Gastroesophageal sphincter (tissue), 4 donors: ENCODE results near the gene GFOD2. TPM values are rescaled to one million over a fixed set of nuclear protein-coding genes. Genes with fewer than 3 reads are reported as not detected.
"Not testable (repeated sequence)": the region's sequence is repeated elsewhere in the genome, so short reads cannot be mapped to it uniquely, and the experiment has no call there.

Experiments used
- ATAC-seq: fragments of 150-250 bp; one replicate; pipeline ENCODE4 v1.9.1; 2016; ENCODE audit warnings: mild to moderate bottlenecking, moderate library complexity
- H3K27ac ChIP-seq, 4 donors: fragments of 200-600 bp; sonication (generic) in 3 of 4; 1 replicate in 3 of 4; 2 replicates in 1 of 4; pipeline ENCODE4 v1.5.1; 2016 to 2019
- H3K27me3 ChIP-seq: fragments of 200-600 bp; sonication (generic); one replicate; pipeline ENCODE4 v1.5.1; 2019
- H3K36me3 ChIP-seq, 2 donors: fragments of 200-600 bp; sonication (generic); one replicate each; pipeline ENCODE4 v1.5.1; 2019; ENCODE audit warnings: control low read depth in 1 of 2
- H3K4me1 ChIP-seq, 3 donors: fragments of 200-600 bp; sonication (generic); 1 replicate in 2 of 3; 2 replicates in 1 of 3; pipeline ENCODE4 v1.5.1; 2016 to 2019; ENCODE audit warnings: control low read depth in 2 of 3
- H3K4me3 ChIP-seq, 2 donors: fragments of 200-600 bp; sonication (generic); one replicate each; pipeline ENCODE4 v1.5.1; 2019; ENCODE audit warnings: mild to moderate bottlenecking in 1 of 2, moderate library complexity in 1 of 2
- H3K9me3 ChIP-seq, 3 donors: fragments of 200-600 bp; sonication (generic); one replicate each; pipeline ENCODE4 v1.5.1; 2017 to 2019; ENCODE audit warnings: control low read depth in 2 of 3
- CTCF ChIP-seq, 4 experiments: fragments of 200-600 bp in 2 of 4; fragments of 450-650 bp in 2 of 4; sonication (generic) in 1 of 4; IDR thresholded peaks; one replicate each; pipeline ENCODE4 v1.5.1; 2017 to 2019; ENCODE audit warnings: antibody characterized with exemption in 4 of 4, mild to moderate bottlenecking in 2 of 4, moderate library complexity in 2 of 4
- EP300 ChIP-seq: sonication (generic); formaldehyde crosslinking; IDR thresholded peaks from one replicate; pipeline ENCODE4 v1.6.1; 2017; ENCODE audit warnings: antibody characterized with exemption, mild to moderate bottlenecking
- POLR2A ChIP-seq, 2 donors: fragments of 450-650 bp; IDR thresholded peaks; one replicate each; pipeline ENCODE4 v1.6.1; 2017; ENCODE audit warnings: antibody characterized with exemption in 2 of 2, mild to moderate bottlenecking in 2 of 2, moderate library complexity in 1 of 2
- POLR2AphosphoS5 ChIP-seq: sonication (generic); formaldehyde crosslinking; IDR thresholded peaks from one replicate; pipeline ENCODE4 v1.6.1; 2017; ENCODE audit warnings: antibody characterized with exemption
- WGBS, 2 donors: methylation state at CpG; one replicate each; pipeline ENCODE4 v1.1.5; 2018; ENCODE audit warnings: low coverage in 1 of 2; 5-methylcytosine and 5-hydroxymethylcytosine counted together
- total RNA-seq, 4 donors: library from RNA; depleted of rRNA; stranded (reverse); fragments of >200 nt; gene quantifications; one replicate each; pipeline ENCODE4 v1.1.0, GENCODE V29; 2016

The GFOD2 gene
- total RNA-seq, 4 donors from 2014 or later: 16.3 to 24.9 (median 20.1) TPM

GRCh38 chr16:67699265-67699664 lies 19.9 kb downstream of the GFOD2 start:
- TF ChIP-seq CTCF (IDR thresholded peaks at IDR 0.05): no peak
- TF ChIP-seq EP300: no peak
- TF ChIP-seq POLR2A (IDR thresholded peaks at IDR 0.05): no peak
- no peak for TF ChIP-seq POLR2AphosphoS5
- 92 to 100% methylated on average over 6 of the region's 7 CpGs for WGBS, 2 donors
- Histone ChIP-seq H3K4me3 (no peak overlapping the region), H3K9me3 (peaks cover 0 to 8% (median 0%) of the 10 kb centered on the region in 3 donors), H3K27me3 (no peaks in the 10 kb centered on the region), H3K4me1 (no peaks in the 10 kb centered on the region), H3K36me3 (peaks cover 0 to 22% of the 10 kb centered on the region in 2 donors), H3K27ac (no peak overlapping the region)
- no peak for ATAC-seq

GRCh38 chr16:67697422-67698185 lies 21.5 kb downstream of the GFOD2 start:
- no peak for TF ChIP-seq CTCF (IDR thresholded peaks at IDR 0.05)
- TF ChIP-seq POLR2A (IDR thresholded peaks at IDR 0.05): no peak
- no peak for TF ChIP-seq EP300
- TF ChIP-seq POLR2AphosphoS5: no peak
- Histone ChIP-seq H3K9me3 (peaks cover 0 to 8% (median 0%) of the 10 kb centered on the region in 3 donors), H3K27me3 (no peaks in the 10 kb centered on the region), H3K36me3 (peaks cover 0 to 22% of the 10 kb centered on the region in 2 donors), H3K4me3 (no peak overlapping the region), H3K4me1 (no peaks in the 10 kb centered on the region), H3K27ac (no peak overlapping the region)
- WGBS, 2 donors: 55 to 100% methylated on average over 3 to 4 of the region's 4 CpGs
- no peak for ATAC-seq

- H3K27ac ChIP-seq: no peak overlapping the region
- H3K4me3 ChIP-seq: no peak overlapping the region
- ATAC-seq: no peak
- H3K9me3 ChIP-seq: peaks cover 0 to 7% (median 0%) of the 10 kb centered on the region in 3 donors
- 67 to 70% methylated on average over 2 of the region's 2 CpGs for WGBS, 2 donors
- H3K4me1 ChIP-seq: no peaks in the 10 kb centered on the region
- peaks cover 0 to 18% of the 10 kb centered on the region in 2 donors for H3K36me3 ChIP-seq
- TF ChIP-seq POLR2A (IDR thresholded peaks at IDR 0.05) (no peak), CTCF (IDR thresholded peaks at IDR 0.05) (no peak), EP300 (no peak), POLR2AphosphoS5 (no peak)
- no peaks in the 10 kb centered on the region for H3K27me3 ChIP-seq
Observed at GRCh38 chr16:67694611-67695010, 24.5 kb downstream of the GFOD2 start.

- H3K27me3 ChIP-seq, H3K9me3 ChIP-seq, ATAC-seq, H3K27ac ChIP-seq, H3K4me1 ChIP-seq, H3K4me3 ChIP-seq: not testable (repeated sequence)
- WGBS, 2 donors: 81 to 90% methylated on average over 3 to 8 of the region's 8 CpGs
- H3K36me3 ChIP-seq: peaks cover 0 to 11% of the 10 kb centered on the region in 2 donors
Observed at GRCh38 chr16:67693517-67694285, 25.4 kb downstream of the GFOD2 start.

GRCh38 chr16:67685388-67686112 lies 33.6 kb downstream of the GFOD2 start:
- peaks cover 0 to 44% of the 10 kb centered on the region in 2 donors for H3K36me3 ChIP-seq
- H3K9me3 ChIP-seq: no peaks in the 10 kb centered on the region
- no peak overlapping the region for H3K4me3 ChIP-seq
- no peaks in the 10 kb centered on the region for H3K4me1 ChIP-seq
- no peaks in the 10 kb centered on the region for H3K27me3 ChIP-seq
- TF ChIP-seq CTCF (IDR thresholded peaks at IDR 0.05) (no peak), POLR2AphosphoS5 (no peak), EP300 (no peak), POLR2A (IDR thresholded peaks at IDR 0.05) (no peak)
- WGBS, 2 donors: 79 to 100% methylated on average over 1 to 7 of the region's 17 CpGs
- H3K27ac ChIP-seq: peak overlapping the region in 2 of 4 donors; percentile 38 to 52
- ATAC-seq: no peak
